Measurements from ENCODE around the gene PRKN.

Gene PRKN

DNA sequence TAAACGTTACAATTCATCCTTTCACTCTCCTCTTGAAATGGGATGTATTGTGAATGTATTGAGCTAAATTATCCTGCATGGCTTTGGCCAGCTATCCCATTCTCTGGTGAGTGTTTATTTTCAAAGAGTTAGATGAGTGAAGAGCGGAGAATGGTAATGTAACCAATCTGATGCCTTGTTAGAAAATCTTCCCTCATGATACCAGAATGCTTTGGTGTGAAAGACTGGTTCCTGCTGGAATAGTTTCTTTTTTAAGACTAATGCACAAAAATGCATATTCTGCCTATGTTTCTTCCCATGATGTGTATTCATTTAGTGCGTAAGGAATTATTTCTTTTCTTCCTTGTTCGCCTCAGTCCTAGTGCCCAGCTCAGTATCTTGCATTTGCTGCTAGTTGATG lies 506.7 kb downstream of the PRKN start:
- DNase-seq: no peak

DNA sequence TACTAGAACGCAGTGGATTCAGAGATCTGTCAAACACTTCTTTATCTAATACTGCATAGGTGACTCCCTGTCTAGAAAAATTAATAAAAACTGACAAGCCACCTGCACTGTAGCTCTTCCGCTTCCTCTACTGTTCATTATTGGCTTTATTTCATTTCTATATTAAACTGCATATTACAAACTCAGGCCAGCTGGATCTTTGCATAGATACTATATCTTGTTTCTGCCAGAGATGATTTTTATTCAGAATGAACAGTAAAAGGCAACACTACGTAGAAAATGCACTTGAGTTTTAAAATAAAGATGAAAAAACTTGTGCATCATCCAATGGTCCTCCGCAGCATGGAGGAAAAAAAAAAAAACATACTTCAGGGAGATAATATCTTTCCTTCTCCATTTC lies 508.3 kb downstream of the PRKN start:
- DNase-seq: no peak

GRCh38 chr6:162217811-162218493 lies 509.6 kb downstream of the PRKN start:
- no peak for DNase-seq

DNA sequence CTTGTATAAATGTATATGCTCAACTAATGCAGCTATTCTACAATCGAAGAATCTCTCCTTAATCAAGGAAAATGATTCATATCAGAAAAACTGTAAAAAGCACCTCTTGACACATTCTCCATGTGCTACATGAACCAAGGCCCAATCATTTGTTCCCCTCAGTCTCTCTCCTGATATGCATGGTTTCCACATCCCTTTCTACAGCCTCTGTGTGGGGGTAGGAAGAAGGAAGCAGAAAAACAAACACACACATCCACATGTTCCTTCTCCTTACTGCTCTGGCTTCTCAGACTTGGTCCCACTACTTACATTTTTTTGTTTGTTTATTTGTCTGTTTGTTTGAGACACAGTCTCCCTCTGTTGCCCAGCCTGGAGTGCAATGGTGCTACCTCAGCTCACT lies 510.5 kb downstream of the PRKN start:
- DNase-seq: no peak

DNA sequence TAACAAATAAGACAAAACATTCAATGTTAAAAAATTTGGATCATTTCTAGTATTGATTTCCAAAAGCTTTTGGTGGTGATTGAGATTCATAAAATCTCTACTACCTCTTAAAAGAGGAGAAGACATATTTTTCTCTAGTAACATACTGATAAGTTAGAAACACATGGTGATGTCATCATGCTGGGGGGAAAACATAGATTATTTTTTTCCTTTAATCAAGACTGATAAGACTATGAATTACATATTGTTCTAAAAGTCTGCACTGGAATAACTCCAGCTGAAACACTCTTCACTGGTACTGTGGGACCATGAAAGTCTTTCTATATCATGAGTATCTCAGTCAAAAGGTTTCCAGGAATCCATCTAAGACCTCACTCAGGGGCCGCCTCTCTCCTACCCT lies 515.8 kb downstream of the PRKN start:
- no peak for DNase-seq

DNA sequence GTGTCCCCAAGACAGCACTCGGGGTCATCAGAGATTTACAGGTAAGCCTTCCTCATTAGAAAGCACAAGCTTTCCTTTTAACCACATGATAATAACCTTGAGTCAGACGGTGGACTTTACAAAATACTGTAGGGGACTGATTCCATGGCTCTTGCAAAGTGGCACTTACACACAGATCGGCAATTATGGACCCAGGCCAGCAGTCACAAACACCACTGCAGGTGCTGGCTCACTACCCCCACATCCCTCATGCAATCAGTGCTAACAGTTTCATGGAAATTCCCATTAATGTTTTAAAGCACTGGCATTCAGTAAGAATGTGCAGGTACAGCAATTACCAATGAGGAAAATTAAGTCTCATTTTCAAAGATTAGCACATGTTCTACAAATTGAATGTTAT lies 516.5 kb downstream of the PRKN start:
- no peak for DNase-seq

GRCh38 chr6:162203287-162203686 lies 524.3 kb downstream of the PRKN start:
- DNase-seq: no peak

GRCh38 chr6:162200945-162201690 lies 526.4 kb downstream of the PRKN start:
- no peak for DNase-seq

GRCh38 chr6:162200041-162200440 lies 527.5 kb downstream of the PRKN start:
- DNase-seq: no peak

DNA sequence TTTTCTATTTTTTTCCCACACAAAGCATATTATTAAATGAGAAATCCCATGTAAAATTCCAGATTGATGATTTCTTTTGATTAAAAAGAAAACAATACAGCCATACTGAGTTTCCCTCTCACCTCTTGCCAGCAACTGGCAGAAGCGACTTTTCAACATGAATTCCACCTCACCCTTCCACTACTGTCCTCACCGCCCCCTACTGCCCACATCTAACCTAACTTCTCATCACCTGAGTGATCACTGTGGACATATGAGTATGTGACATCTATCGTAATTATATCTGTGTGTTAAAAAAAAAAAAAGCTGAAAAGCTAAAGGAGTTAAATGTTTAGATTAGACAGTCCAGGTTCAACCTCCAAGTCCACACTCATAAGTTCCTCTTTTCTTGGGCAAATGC lies 528.6 kb downstream of the PRKN start:
- DNase-seq: no peak

DNA sequence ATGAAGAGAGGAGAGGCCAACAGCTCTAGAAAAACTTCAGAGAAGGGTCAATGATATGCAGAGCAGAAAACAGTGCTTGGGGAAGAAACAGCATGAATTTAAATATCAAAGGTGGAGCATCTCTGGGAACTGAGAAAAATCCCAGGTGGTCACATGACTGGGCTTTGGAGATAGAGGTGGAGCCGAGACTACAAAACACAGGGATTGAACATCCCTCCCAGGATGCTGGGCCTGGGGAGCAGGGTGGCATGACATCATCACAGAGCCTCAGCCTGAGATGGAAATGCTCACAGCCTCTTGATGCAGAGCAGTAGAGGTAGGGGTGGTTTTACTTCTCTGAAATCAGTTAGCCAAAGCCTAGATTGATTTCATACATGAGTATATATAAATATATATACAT lies 529.5 kb downstream of the PRKN start:
- DNase-seq: no peak

- DNase-seq: no peak
Observed at GRCh38 chr6:162195441-162195840, 532.1 kb downstream of the PRKN start.

- DNase-seq: no peak
Observed at GRCh38 chr6:162190981-162191380, 536.6 kb downstream of the PRKN start.

- no peak for DNase-seq
Observed at GRCh38 chr6:162187168-162187935, 540.2 kb downstream of the PRKN start.

GRCh38 chr6:162184465-162184864 lies 543.1 kb downstream of the PRKN start:
- DNase-seq: no peak

GRCh38 chr6:162181741-162182401 lies 545.7 kb downstream of the PRKN start:
- DNase-seq: no peak

DNA sequence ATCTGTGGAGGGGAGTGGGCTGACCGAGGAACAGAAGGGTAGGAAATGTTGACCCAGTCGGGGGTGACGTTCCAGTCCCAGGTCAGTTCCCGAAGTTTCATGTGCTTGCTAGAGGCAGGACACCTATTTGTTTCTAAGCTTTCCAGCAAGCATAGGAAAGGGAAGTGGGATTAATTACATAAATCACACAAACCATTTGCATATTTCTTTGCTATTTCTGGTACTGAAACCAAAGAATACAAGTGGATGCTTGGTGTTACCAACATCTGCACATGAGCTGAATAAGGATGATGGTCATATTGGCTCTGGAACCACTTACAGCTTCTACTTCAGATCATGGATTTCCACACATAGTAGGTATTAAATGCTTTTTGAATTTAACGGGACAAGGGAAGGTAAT lies 546.5 kb downstream of the PRKN start:
- DNase-seq: no peak

DNA sequence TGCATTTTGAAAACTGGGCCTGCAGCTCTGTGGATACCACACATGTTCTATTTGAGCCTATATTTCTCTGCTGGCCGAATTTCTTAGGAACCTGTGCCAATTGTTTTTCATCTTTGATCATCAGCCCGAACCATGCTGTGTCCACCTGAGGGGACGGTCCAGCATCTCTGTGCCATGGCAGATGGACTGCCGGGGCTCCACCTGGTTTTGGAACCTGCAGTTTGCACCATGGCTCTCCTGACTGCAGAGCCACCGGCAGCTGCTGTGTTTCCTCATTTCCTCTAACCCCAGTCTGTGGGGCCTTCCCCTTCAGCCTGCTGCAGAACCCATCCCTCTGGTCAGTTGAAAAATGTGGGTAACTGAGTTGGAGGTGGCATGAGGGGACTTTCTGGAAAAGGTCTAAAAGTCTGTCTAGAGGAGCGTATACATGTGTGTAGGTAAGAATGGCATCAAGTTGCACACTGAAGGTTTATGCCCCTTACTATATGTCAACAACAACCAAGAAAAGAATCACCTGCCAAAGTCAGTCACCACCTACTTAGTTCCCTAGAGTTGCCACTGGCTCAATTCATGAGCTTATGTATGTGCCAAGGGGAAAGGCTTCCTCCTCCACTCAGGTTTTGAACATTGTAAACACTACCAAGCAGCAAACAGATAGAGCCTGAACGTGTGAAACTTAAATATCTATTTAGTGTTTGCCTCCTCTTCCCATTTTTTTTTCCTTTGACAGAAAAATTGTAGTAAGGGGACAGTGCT lies 548.2 kb downstream of the PRKN start:
- DNase-seq: no peak

- DNase-seq: no peak
Observed at GRCh38 chr6:162178666-162179065, 548.9 kb downstream of the PRKN start.

DNA sequence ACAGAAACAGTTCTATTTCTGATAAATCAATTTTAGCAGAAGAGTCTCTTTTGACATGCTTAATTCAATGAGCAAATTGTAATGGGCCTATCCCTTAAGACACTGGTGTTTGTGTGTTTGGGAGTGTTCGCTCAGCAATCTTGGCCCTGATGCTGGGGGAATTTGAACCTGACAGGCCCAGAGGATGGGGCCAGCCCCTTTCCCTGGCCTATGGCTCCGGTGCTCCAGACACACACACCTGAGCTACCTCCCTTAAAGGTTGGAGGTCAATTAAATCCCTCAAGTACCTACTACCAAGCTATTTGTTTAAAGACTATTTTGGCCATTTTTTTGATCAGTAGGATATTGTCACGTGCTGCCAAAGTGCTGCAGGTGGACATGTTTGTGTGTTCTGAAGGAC lies 549.3 kb downstream of the PRKN start:
- no peak for DNase-seq

- no peak for DNase-seq
Observed at GRCh38 chr6:162177746-162178145, 549.8 kb downstream of the PRKN start.

- no peak for DNase-seq
Observed at GRCh38 chr6:162173466-162173865, 554.1 kb downstream of the PRKN start.

- no peak for DNase-seq
Observed at GRCh38 chr6:162165479-162165878, 562.1 kb downstream of the PRKN start.

Measured in CD4-positive, alpha-beta T cell treated with Interleukin-17A for 4 hours (primary cell).